ENCODE results near the gene BMAL1. TPM values are rescaled to one million over a fixed set of nuclear protein-coding genes. Genes with fewer than 3 reads are reported as not detected.

Gene BMAL1
- total RNA-seq = 10 to 100 TPM; 36.0 to 41.0 TPM

DNA sequence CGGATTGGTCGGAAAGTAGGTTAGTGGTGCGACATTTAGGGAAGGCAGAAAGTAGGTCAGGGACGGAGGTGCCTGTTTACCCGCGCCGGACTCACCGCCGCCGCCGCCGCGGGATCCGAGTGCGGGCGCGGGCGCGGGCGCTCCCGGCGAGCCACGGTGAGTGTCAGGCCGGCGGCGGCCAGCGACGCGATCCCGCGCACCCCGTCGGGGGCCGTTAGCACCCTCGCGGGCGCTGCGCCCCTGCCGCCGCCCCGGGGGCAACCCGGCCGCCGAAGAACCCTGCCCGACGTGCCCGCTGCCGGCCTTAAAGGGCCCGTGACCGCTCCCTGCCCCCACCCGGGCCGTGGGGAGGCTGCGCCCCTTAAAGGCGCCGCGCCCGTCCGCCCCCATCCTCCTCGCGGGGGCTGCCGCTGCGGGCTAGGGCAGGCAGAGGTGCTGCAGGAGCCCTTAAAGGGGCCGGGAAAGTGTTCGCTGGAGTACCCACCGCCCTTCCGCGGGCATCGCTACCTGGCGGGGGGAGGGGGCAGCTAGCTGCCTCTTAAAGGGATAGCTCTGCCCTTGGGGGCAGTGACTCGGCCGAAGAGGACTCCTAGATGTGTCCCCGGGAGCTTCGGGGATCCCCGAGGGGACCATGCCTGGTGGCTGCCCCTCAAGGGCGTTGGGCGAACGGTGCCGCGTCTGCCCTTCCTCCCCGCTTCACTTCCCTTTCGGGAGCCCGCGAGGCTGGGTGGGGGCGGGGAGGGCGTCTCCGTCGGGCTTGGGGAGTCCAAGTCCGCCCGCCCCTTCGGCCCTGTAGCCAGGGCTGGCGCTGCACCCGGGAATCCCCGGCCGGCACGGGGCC lies at the start of gene BMAL1:
Gene BMAL1 (plus strand): TSS at position 23 of the 841 bp plus-strand sequence. CDS start 76,519 bp downstream, outside the sequence.
- H3K4me1 Mint-ChIP-seq = peaks cover 60% of the 10 kb centered on the region
- peaks cover 23% of the 10 kb centered on the region for H3K36me3 Mint-ChIP-seq (ENCODE audit: low read depth)
- H3K4me3 Mint-ChIP-seq = peak within 1 kb of the TSS; percentile 94
- H3K27me3 Mint-ChIP-seq = peaks cover 29% of the 10 kb centered on the region
- DNase-seq = peak; percentile 64
- H3K9me3 Mint-ChIP-seq = no peaks in the 10 kb centered on the region
- ChIA-PET POLR2A (interaction anchor here (0.7 to 3.7 kb wide), 12 partner anchors 9 to 185 kb away, joined by 3 to 29 read pairs (median 8); partner anchors contain the start of gene BTBD10), CTCF (interaction anchor here (1.0 to 2.9 kb wide), 3 partner anchors 57 to 70 kb away, joined by 3 to 26 read pairs (median 14); no protein-coding TSS in a partner anchor)
- H3K27ac Mint-ChIP-seq = peak within 1 kb of the TSS; percentile 78

- Mint-ChIP-seq H3K27me3 (peaks cover 13% of the 10 kb centered on the region), H3K9me3 (no peaks in the 10 kb centered on the region), H3K36me3 (ENCODE audit: low read depth) (no peaks in the 10 kb centered on the region), H3K4me1 (peaks cover 4% of the 10 kb centered on the region), H3K27ac (no peak overlapping the region), H3K4me3 (no peak overlapping the region)
- ChIA-PET CTCF (interaction anchor here (1.1 kb wide), 1 partner anchor 14 kb away, joined by 3 read pairs; no protein-coding TSS in a partner anchor), POLR2A (no interaction called here)
- no peak for DNase-seq
Observed at GRCh38 chr11:13228572-13228971, 49.0 kb upstream of the BMAL1 start.

DNA sequence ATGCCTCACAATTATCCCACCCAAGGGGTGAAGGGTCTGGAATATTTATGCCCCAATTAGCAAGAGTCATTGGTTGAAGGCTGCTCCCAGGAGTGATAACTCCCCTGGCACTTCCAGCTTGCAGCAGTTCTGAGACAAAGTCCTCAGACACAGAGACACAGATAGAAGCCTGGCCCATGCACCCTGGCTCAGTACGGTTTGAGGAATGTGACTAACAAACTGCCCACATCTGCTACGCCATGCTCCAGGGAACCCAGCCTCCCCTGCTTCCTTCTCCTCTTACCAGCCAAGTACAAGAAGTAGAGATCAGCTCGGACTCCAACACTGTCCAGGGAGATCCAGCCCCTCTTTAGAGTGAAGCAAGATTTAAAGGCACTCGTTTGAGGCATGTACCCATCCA lies 48.5 kb upstream of the BMAL1 start:
- POLR2A ChIA-PET = interaction anchor here (0.9 kb wide), 1 partner anchor 234 kb away, joined by 3 read pairs; the partner anchor contains the start of gene BTBD10
- H3K9me3 Mint-ChIP-seq = no peaks in the 10 kb centered on the region
- no peaks in the 10 kb centered on the region for H3K36me3 Mint-ChIP-seq (ENCODE audit: low read depth)
- CTCF ChIA-PET = no interaction called here
- H3K4me3 Mint-ChIP-seq = no peak overlapping the region
- no peak overlapping the region for H3K27ac Mint-ChIP-seq
- no peak for DNase-seq
- peaks cover 16% of the 10 kb centered on the region for H3K27me3 Mint-ChIP-seq
- H3K4me1 Mint-ChIP-seq = peaks cover 4% of the 10 kb centered on the region

DNA sequence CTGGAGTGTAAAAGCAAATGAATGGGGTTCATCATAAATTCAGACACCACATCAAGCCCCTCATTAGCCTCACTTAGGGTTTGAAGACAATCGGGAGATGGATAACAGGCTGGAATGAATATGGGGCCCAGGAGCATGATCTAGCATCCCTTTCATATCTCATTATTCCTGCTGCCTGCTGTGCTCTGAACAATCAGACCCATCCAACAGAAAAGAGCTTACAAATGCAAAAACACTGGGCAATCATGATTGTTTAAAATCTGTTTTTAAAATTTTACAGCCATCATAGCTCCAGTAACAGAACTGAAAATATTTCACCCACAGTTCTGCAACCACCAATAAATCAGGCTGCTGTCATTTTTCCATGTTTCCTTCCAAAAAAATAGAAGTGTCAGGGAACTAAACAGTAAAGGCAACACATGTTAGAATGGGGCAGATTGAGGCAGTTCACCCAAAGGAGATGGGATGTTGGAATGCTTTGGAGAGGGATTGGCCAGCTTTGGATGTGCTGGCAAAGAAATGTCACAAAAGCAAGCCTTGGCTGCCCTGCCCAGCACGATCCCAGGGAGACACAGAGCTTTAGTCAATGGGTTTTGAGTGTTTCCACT lies 47.8 kb upstream of the BMAL1 start:
- Mint-ChIP-seq H3K27me3 (peaks cover 18% of the 10 kb centered on the region), H3K27ac (no peak overlapping the region), H3K4me3 (no peak overlapping the region), H3K36me3 (ENCODE audit: low read depth) (no peaks in the 10 kb centered on the region), H3K4me1 (peaks cover 4% of the 10 kb centered on the region), H3K9me3 (no peaks in the 10 kb centered on the region)
- no peak for DNase-seq
- POLR2A ChIA-PET = interaction anchor here (0.9 kb wide), 1 partner anchor 233 kb away, joined by 3 read pairs; the partner anchor contains the start of gene BTBD10
- CTCF ChIA-PET = no interaction called here

GRCh38 chr11:13233173-13233745 lies 44.3 kb upstream of the BMAL1 start:
- Mint-ChIP-seq H3K36me3 (ENCODE audit: low read depth) (no peaks in the 10 kb centered on the region), H3K9me3 (no peaks in the 10 kb centered on the region), H3K27ac (no peak overlapping the region), H3K27me3 (peaks cover 21% of the 10 kb centered on the region), H3K4me1 (no peaks in the 10 kb centered on the region), H3K4me3 (no peak overlapping the region)
- ChIA-PET POLR2A (no interaction called here), CTCF (interaction anchor here (0.9 to 1.0 kb wide), 2 partner anchors 19 to 23 kb away, joined by 3 read pairs; no protein-coding TSS in a partner anchor)
- no peak for DNase-seq

- CTCF ChIA-PET = interaction anchor here (0.6 to 1.7 kb wide), 4 partner anchors 20 to 117 kb away, joined by 3 to 4 read pairs (median 4); no protein-coding TSS in a partner anchor
- no peak overlapping the region for H3K4me3 Mint-ChIP-seq
- DNase-seq = no peak
- H3K36me3 Mint-ChIP-seq (ENCODE audit: low read depth) = no peaks in the 10 kb centered on the region
- H3K27ac Mint-ChIP-seq = no peak overlapping the region
- no peaks in the 10 kb centered on the region for H3K9me3 Mint-ChIP-seq
- POLR2A ChIA-PET = no interaction called here
- H3K27me3 Mint-ChIP-seq = peaks cover 18% of the 10 kb centered on the region
- no peaks in the 10 kb centered on the region for H3K4me1 Mint-ChIP-seq
Observed at GRCh38 chr11:13235895-13236294, 41.7 kb upstream of the BMAL1 start.

DNA sequence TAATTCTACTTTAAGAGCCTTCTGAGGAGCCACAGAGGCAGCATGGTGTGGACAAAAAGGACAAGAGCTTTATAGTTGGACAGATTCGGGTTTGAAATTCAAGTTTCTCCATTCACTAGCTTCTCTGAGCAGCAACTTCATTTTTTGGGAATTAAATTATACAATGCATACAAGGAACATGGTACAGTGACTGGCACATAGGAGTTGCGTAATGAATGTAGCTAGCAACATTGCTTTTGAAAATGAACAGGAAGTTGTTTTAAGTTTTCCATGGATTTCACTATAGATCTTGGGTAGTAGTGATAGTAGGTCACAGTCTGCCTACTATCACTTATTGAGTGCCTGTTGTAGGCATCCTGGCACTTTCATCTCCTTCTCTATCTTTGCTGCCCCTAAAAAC lies 41.0 kb upstream of the BMAL1 start:
- POLR2A ChIA-PET = no interaction called here
- no peak overlapping the region for H3K4me3 Mint-ChIP-seq
- peaks cover 18% of the 10 kb centered on the region for H3K27me3 Mint-ChIP-seq
- no peaks in the 10 kb centered on the region for H3K9me3 Mint-ChIP-seq
- CTCF ChIA-PET = interaction anchor here (0.6 to 1.7 kb wide), 3 partner anchors 21 to 30 kb away, joined by 3 to 4 read pairs (median 4); no protein-coding TSS in a partner anchor
- H3K36me3 Mint-ChIP-seq (ENCODE audit: low read depth) = no peaks in the 10 kb centered on the region
- H3K4me1 Mint-ChIP-seq = no peaks in the 10 kb centered on the region
- no peak for DNase-seq
- no peak overlapping the region for H3K27ac Mint-ChIP-seq

DNA sequence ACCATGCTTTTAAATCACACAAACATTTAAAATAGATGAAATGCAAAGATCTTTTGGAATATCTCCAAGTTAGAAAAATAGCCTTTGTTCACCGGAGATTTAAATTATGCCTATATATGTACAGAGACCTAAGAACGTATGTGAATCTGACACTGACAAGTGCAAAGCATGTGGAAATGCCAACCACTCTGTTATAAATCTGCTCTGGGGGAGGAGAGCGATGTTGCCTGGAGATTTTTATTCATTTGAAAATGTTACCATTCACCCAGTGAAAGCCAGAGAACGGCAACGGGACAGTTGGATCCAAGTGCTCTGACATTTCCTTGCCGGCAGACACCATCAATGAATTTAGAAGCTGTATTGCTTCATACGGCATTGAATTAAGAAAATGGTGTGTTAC lies 39.8 kb upstream of the BMAL1 start:
- Mint-ChIP-seq H3K36me3 (ENCODE audit: low read depth) (no peaks in the 10 kb centered on the region), H3K9me3 (no peaks in the 10 kb centered on the region)
- POLR2A ChIA-PET = no interaction called here

GRCh38 chr11:13238879-13239514 lies 38.6 kb upstream of the BMAL1 start:
- Mint-ChIP-seq H3K4me1 (no peaks in the 10 kb centered on the region), H3K27ac (no peak overlapping the region), H3K4me3 (no peak overlapping the region), H3K36me3 (ENCODE audit: low read depth) (no peaks in the 10 kb centered on the region), H3K9me3 (no peaks in the 10 kb centered on the region), H3K27me3 (peaks cover 25% of the 10 kb centered on the region)
- peak; percentile 56 for DNase-seq
- ChIA-PET POLR2A (no interaction called here), CTCF (interaction anchor here (0.7 to 2.1 kb wide), 13 partner anchors 9 to 275 kb away, joined by 3 to 9 read pairs (median 3); no protein-coding TSS in a partner anchor)

More for the DNA sequence above, 39.8 kb upstream of the BMAL1 start:
- Mint-ChIP-seq H3K4me1 (no peaks in the 10 kb centered on the region), H3K4me3 (no peak overlapping the region), H3K27ac (no peak overlapping the region), H3K27me3 (peaks cover 22% of the 10 kb centered on the region)
- no peak for DNase-seq
- CTCF ChIA-PET = interaction anchor here (0.7 to 2.1 kb wide), 14 partner anchors 10 to 274 kb away, joined by 3 to 9 read pairs (median 4); no protein-coding TSS in a partner anchor

DNA sequence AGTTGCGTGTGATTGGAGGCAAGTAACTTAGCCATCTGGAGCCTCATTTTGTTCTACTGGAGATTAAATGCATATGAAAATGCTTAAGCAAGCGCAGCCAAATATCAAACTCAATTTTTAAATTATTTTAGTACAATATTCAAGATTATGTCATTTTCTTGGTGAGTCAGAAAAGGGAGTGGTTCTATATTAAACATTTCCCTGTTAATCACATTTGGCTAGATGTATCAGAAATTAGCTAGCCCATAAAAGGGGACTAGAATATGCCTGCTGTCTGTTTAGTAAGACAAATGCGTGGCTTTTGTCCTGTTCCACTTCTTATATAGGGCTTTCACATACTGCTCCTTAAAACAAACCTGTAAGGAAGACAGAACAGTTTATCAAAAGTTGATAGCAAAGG lies 35.0 kb upstream of the BMAL1 start:
- ChIA-PET POLR2A (no interaction called here), CTCF (interaction anchor here (1.0 to 1.3 kb wide), 2 partner anchors 15 to 18 kb away, joined by 3 read pairs; no protein-coding TSS in a partner anchor)
- DNase-seq = no peak
- H3K27me3 Mint-ChIP-seq = peaks cover 39% of the 10 kb centered on the region
- H3K9me3 Mint-ChIP-seq = no peaks in the 10 kb centered on the region
- no peaks in the 10 kb centered on the region for H3K4me1 Mint-ChIP-seq
- H3K4me3 Mint-ChIP-seq = no peak overlapping the region
- H3K36me3 Mint-ChIP-seq (ENCODE audit: low read depth) = no peaks in the 10 kb centered on the region
- no peak overlapping the region for H3K27ac Mint-ChIP-seq

DNA sequence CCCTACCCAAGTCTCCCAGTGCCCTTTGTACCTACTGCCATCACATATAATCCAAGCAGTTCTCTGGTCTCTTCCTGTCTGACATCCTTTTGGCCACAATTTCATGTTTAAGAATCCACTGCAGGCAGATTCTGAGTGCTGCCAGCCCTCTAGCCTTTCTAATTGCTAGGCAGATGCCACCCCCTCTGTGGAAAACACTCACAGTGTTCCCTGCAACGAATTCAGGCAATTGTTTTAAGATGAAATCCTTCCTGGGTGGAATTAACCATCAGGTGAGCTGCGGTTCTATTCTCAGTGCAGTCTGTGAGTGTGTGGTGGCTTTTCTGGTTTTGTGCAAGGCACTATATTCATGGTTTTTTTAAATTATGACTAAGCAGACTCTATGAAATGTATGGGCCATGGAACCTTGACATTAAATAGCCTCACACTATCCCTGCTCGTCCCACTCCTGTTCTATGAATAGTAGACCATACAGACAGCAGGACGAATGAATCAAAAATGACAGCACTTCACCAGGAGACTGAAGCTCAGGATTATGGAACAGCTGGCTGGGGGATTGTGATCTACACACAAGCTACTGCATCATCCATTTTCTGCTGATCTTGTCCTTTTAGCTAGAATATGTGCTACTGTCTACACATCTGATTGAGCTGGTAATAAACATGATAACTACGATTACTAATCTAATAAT lies 29.8 kb upstream of the BMAL1 start:
- Mint-ChIP-seq H3K9me3 (no peaks in the 10 kb centered on the region), H3K27ac (no peak overlapping the region), H3K4me3 (no peak overlapping the region), H3K4me1 (no peaks in the 10 kb centered on the region), H3K27me3 (peaks cover 33% of the 10 kb centered on the region), H3K36me3 (ENCODE audit: low read depth) (no peaks in the 10 kb centered on the region)
- DNase-seq = no peak
- POLR2A ChIA-PET = no interaction called here
- CTCF ChIA-PET = interaction anchor here (1.0 to 2.4 kb wide), 4 partner anchors 8 to 88 kb away, joined by 3 to 7 read pairs (median 4); no protein-coding TSS in a partner anchor

- H3K27ac Mint-ChIP-seq = no peak overlapping the region
- H3K27me3 Mint-ChIP-seq = peaks cover 23% of the 10 kb centered on the region
- no peak for DNase-seq
- H3K36me3 Mint-ChIP-seq (ENCODE audit: low read depth) = no peaks in the 10 kb centered on the region
- POLR2A ChIA-PET = no interaction called here
- no peaks in the 10 kb centered on the region for H3K9me3 Mint-ChIP-seq
- no peak overlapping the region for H3K4me3 Mint-ChIP-seq
- CTCF ChIA-PET = interaction anchor here (1.3 to 2.7 kb wide), 2 partner anchors 84 to 86 kb away, joined by 5 to 13 read pairs; no protein-coding TSS in a partner anchor
- H3K4me1 Mint-ChIP-seq = no peaks in the 10 kb centered on the region
Observed at GRCh38 chr11:13249177-13249576, 28.4 kb upstream of the BMAL1 start.
